Gastrocnemius medialis (tissue), 4 donors: ENCODE results near the gene HTR1E.

ENCODE experiments used
- CTCF ChIP-seq, 5 experiments: fragments of 450-650 bp in 3 of 5; fragments of 200-600 bp in 2 of 5; sonication (generic) in 2 of 5; IDR thresholded peaks in 4 of 5; conservative IDR thresholded peaks in 1 of 5; 1 replicate in 4 of 5; 2 replicates in 1 of 5; pipeline ENCODE4 v1.5.1; 2016 to 2019; ENCODE audit warnings: antibody characterized with exemption in 5 of 5, mild to moderate bottlenecking in 3 of 5, moderate library complexity in 3 of 5
- POLR2A ChIP-seq, 2 donors: fragments of 450-650 bp; IDR thresholded peaks; one replicate each; pipeline ENCODE4 v1.6.1; 2017; ENCODE audit warnings: antibody characterized with exemption in 2 of 2, mild to moderate bottlenecking in 2 of 2, moderate library complexity in 2 of 2

GRCh38 chr6:86978251-86978650 is 40.9 kb downstream of the HTR1E start:
- TF ChIP-seq CTCF (IDR thresholded peaks at IDR 0.05 in 4 of 5, conservative IDR thresholded peaks at IDR 0.05 in 1 of 5) = no peak
- no peak for TF ChIP-seq POLR2A (IDR thresholded peaks at IDR 0.05)
